Retinal pigment epithelial cell (primary cell): Measurements from ENCODE around the gene FNDC10.

Source experiments
- DNase-seq: peaks from one replicate; pipeline ENCODE4 v3.0.0-alpha.2; 2010; ENCODE audit warnings: low read depth
- H3K4me3 ChIP-seq: 2 replicates; pipeline ENCODE4 v1.5.1; 2011; ENCODE audit warnings: mild to moderate bottlenecking, low read length, control low read depth, moderate library complexity
- CTCF ChIP-seq: conservative IDR thresholded peaks from 2 replicates; pipeline ENCODE4 v1.5.1; 2011; ENCODE audit warnings: low read depth, low read length, control low read depth, inconsistent platforms

The FNDC10 gene

GRCh38 chr1:1631782-1632420 lies 32.0 kb upstream of the FNDC10 start, which contains the start of gene MMP23B:
TSS of gene MMP23B (plus strand) at chr1:1632173. CDS start at chr1:1632219, 46 bp downstream.
- no peak for TF ChIP-seq CTCF
- DNase-seq, result no peak
- H3K4me3 ChIP-seq, result no peak within 1 kb of the TSS

- no peak overlapping the region for H3K4me3 ChIP-seq
- DNase-seq, result no peak
- TF ChIP-seq CTCF, result no peak
Measured at GRCh38 chr1:1630965-1631781, 31.2 kb upstream of the FNDC10 start.

- no peak for TF ChIP-seq CTCF
- DNase-seq, result no peak
- no peak overlapping the region for H3K4me3 ChIP-seq
Measured at GRCh38 chr1:1630191-1630964, 30.4 kb upstream of the FNDC10 start.

- H3K4me3 ChIP-seq, result no peak overlapping the region
- no peak for DNase-seq
- TF ChIP-seq CTCF, result no peak
Measured at GRCh38 chr1:1629430-1630190, 29.7 kb upstream of the FNDC10 start.

- no peak for DNase-seq
- no peak overlapping the region for H3K4me3 ChIP-seq
- TF ChIP-seq CTCF, result no peak
Measured at GRCh38 chr1:1628754-1629429, 29.0 kb upstream of the FNDC10 start.
